Stimulated activated CD8-positive, alpha-beta memory T cell treated with anti-CD3 and anti-CD28 coated beads, Interleukin-15, amount 100 ng/mL, for 1 hour (primary cell): Measurements from ENCODE around the gene MED26.

Experiments
- DNase-seq: peaks from one replicate; pipeline ENCODE4 v3.0.0-alpha.2; 2020; ENCODE audit warnings: low read depth

MED26 gene

GRCh38 chr19:16612636-16613035 is 15.4 kb downstream of the MED26 start:
- no peak for DNase-seq

GRCh38 chr19:16611121-16611520 is 16.9 kb downstream of the MED26 start:
- no peak for DNase-seq

DNA sequence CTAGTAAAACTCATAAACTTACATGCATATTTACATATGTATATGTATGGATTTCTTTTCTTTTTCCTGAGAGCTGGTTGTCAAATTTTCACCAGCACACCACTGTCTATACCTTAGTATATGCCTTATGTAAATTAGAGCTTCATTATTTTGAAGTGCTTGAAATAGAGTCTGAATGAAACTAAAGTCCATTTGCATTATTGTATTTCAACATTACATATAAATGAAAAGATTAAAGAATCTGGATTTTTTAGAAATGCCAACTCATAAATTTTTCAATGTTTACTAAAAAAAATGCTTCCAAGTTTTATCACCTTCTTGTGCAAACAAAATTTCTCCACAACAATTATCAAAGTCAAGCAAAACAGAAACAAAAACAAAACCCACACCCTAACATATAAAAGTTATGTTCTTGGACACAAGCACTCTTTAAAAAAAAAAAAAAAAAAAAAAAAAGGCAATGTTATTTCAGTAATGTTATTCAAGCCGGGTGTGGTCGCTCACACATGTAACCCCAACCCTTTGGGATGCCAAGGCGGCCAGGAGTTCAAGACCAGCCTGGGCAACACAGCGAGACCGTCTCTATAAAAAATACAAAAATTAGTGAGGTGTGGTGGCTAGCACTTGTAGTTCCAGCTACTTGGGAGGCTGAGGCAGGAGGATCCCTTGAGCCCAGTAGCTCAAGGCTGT is 18.3 kb downstream of the MED26 start:
- no peak for DNase-seq

- DNase-seq: no peak
Measured at GRCh38 chr19:16608290-16608739, 19.7 kb downstream of the MED26 start.

- DNase-seq: no peak
Measured at GRCh38 chr19:16607819-16608218, 20.2 kb downstream of the MED26 start.

DNA sequence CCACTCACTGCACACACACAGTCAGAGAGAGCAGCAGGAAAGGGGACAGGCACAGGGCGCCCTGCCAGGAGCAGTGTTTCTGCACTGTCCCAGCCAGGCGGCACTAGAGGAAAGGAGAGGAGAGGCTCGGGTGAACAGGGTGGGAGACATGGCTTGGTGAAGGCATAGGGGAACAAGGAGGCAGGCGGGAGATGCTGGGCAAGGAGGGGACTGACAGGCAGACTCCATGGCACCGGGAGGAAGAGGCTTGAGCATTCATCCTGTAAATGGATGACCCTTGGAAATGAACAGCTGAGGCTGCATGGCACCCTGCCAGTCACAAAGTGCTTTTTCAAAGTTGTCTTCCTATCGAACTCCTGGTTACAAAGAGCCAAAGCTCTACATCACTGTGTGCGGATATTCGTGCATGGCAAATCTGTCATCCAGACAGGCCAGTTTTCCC is 22.4 kb downstream of the MED26 start:
- DNase-seq: no peak

- no peak for DNase-seq
Measured at GRCh38 chr19:16605115-16605514, 22.9 kb downstream of the MED26 start.

DNA sequence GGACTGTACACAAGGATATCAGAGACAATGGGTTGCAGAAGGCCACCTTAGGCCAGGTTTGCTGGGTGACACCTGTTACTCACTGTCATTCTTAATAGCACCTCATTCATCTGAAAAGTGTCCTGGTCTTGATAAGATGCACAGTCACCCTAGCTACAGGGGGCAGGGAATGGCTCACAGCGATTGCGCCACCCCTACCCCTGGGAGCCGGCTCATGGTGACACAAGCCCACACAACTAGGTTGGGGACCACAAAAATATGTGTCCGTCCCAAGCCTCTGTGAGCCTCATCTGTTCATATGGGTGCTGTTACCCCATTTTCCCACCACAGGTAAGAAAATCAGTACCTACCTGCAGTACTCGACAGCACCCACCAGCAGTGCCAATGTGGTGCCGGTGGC is 23.4 kb downstream of the MED26 start:
- DNase-seq: no peak

DNA sequence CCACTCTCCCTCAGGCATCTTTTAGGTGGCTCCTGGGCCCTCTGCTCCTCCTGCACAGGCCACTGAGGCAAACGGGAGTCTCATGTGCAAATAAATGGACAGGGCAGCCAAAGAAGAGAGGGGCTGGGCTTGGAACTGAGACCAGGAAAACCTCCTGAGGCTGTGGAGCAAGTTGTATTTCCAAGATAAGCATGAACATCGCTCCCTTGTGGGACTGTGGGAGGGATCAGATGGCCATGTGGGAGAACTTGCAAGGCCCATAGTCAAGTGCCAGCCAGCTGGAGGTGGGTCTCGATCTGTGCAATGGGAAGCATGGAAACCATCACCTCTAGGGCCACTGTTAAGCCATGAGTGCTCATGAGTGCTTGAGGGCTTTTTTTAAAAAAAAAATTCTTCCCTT is 24.9 kb downstream of the MED26 start:
- DNase-seq: no peak

GRCh38 chr19:16601378-16602052 is 26.5 kb downstream of the MED26 start:
- DNase-seq: no peak

- no peak for DNase-seq
Measured at GRCh38 chr19:16600824-16601223, 27.2 kb downstream of the MED26 start.

- DNase-seq: no peak
Measured at GRCh38 chr19:16599655-16600346, 28.2 kb downstream of the MED26 start.

DNA sequence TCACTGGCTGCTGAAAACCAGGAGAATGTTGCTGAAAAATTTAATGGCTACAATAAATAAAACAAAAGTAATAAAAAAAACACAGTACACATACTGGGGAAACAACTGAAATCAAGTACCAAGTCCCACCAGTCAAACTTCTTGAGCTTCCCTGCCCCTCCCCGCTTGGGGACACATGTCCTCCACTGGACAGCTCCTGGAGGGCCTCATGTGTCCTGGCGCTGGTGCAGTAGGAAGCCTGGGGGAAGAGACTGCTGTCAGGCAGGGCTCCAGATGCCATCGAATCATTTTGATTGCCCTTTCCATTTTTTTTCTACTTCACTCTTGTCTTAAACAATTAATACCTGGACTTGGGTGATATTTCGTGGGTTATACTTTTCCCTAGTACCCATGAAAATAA is 29.2 kb downstream of the MED26 start:
- no peak for DNase-seq

- no peak for DNase-seq
Measured at GRCh38 chr19:16596399-16596798, 31.6 kb downstream of the MED26 start.

DNA sequence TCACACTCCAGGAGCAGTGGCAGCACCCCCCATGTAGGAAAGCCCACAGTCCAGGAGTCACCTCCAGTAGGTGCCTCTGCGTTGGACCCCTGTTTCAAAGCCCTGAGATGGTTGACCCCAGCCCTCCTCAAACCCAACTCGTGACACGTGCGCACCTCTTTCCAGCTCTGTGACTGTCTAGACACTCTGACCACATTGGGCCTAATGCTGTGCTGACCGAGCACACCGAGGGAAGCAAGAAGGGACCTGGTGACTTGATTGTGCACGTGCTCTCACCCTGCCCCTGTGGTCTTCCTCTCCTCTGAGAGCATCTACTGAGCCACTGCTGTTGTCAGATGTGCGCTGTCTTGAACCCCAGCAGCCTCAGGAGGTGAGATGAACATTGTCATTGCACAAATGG is 32.9 kb downstream of the MED26 start:
- DNase-seq: no peak

DNA sequence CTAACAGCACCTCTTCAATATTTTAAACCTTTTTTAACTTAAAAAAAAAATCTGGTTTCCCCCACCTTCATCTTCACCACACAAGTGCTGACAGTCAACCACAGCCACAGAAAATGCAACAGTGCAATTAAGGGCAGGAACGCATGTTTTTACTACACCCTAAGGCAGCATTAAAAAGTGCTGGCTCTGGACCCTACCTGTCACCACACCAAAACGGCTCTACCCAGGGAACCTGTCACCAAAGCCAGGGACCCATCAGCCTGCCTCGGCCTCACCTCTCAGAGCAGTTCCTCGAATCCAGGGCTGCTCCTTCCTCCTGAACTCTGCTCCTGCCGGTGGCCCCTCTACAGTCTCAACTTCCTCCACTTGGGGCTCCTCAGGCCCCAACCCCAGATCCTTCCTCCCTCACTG is 33.3 kb downstream of the MED26 start:
- DNase-seq: no peak

GRCh38 chr19:16594131-16594586 is 33.8 kb downstream of the MED26 start:
- no peak for DNase-seq

DNA sequence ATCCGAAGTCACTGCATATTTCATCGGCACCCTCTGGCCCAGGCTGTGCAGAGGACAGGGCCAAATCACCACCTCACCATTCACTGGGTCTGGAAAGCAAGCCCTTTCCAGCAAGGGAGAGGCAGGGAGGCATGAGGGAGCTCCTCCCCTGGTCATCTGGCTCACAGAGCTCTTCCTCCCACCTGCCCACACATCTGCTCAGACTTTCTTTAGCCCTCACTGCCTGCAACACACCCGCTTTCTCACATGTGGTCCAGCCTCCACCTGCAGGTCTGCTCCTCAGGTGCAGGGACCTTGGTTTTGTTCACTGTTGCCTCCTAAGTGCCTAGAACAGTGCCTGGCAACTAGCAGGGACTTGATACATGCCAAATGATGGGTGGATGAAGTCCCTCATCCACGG is 34.8 kb downstream of the MED26 start:
- no peak for DNase-seq

GRCh38 chr19:16591803-16592556 is 36.0 kb downstream of the MED26 start:
- DNase-seq: no peak

GRCh38 chr19:16590876-16591802 is 36.9 kb downstream of the MED26 start:
- no peak for DNase-seq

GRCh38 chr19:16589917-16590316 is 38.1 kb downstream of the MED26 start:
- no peak for DNase-seq
